HL-60/S4 treated with retinoic acid at 250 ng/mL for 4 days and 3 days (cell line): ENCODE measurements around the gene GBGT1.

Source experiments
- in situ Hi-C: fragments of 300-500 bp; cut with MboI; formaldehyde crosslinking; loops from 2 replicates; pipeline ENCODE4 v1.7.0; 2022; ENCODE audit warnings: low sequenced_read_pairs

The GBGT1 gene

DNA sequence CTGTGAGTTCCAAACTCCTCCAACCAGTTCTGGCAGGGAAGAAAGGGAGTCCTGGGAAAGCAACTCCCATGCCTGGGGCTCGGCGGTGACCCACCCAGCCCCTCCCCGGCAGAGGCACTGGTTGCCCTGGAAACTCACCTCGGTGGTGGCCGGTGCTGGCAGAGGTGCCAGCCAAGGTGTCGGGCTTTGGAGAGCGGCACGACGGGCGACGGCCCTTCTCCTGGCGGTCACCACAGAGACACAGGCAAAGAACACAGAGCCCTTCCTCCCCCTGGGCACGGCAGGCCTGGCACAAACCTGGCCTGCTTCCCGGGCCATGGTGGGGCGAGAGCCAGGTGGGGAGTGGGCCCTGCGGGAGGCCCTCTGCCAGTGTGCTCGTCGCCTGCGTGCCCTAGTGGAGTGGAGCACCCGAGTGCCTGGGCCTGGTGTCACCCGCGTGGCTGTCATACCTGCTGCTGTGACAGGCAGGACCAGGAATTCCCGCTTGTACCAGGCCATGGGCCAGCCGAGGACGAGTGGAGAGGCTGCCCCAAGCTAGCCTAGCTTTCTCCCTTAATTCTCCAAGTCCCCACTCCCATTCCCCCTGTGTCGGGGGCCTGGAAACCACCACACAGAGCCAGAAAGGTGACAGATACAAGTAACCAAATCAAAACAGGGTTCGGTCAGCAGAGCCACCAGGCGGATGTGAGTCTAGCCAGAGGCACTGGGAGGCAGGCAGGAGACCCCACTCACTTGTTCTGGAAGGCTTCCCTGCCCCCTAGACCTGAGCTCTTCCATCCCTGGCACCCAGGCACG, 34.5 kb downstream of the GBGT1 start:
- in situ Hi-C loops: no loop called here

DNA sequence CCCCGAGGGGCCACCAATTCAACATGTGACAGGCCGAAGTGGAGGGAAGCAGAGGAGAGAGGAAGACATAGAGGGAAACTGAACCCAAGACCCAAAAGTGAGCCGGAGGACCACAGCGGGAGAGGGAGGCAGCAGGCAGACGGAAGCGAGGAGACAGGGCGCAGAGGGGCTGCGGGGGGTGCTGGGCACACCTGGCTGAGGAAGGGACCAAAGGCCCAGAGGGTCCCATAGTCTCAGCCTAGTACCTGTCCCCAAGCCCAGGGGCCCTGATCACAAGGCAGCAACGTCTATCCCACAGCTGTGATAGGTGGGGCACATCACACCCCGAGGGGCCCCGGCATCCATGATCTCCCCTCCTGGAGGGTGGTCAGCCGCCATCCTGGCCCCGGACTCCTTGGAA, 35.6 kb downstream of the GBGT1 start:
- in situ Hi-C loops: no loop called here

DNA sequence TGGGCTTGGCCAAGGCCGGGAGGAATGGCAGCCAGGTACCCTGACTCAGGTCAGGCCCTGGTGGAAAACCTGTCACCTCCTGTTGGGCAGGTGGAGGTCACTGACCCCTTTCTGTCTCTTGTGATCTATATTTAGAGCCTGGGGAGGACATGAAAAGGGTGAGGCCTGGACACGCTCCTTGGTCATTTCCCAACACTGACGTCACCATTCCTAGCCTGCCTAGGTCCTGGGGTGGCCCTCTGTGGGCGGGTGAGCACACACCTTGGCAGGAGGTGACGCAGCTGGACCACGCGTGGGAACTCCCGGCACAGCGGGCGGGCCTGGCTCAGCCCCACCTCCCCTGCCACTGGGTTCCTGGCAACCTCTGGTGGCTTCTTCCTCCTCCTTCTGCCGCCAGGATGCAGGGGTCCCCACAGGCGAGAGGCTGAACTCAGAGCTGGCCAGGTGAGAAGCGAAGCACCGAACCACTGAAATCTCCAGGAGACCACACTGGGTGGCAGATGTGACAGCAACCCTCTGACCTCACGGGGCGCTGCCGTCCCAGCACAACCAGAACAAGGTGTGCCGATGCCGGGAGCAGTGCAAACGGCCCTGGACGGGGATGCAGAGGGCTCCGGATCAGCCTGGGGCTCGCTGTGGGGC, 36.3 kb downstream of the GBGT1 start:
- in situ Hi-C loops: no loop called here

DNA sequence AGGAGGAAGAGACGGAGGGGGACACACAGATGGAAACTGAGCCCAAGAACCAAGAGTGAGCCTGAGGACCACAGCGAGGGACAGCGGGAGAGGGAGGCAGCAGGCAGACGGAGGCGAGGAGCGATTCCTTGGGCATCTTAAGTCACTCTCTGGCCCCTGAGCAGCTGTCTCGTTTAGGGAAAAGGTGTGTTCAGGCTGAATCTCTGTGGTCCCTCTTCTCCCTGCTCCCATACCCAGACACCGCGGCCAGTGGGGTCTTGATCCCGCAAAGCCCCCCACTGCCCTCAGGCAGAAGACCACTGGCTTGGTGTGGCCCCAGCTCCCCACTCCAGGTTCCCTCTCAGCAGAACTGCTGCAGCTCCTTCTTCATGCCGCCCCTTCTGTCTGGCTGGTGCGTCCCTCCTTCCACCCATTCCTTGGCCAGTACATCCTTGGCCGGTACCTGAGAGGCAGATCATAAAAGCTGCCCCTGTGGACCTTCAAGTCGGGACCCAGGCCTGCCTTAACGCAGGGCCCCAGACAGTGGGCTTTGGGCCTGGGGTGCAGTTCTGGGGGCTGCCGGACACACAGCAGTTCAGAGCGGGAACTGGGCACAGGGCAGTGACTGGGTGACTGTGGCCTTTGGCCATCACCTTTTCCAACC, 36.9 kb downstream of the GBGT1 start:
- in situ Hi-C loops: no loop called here

DNA sequence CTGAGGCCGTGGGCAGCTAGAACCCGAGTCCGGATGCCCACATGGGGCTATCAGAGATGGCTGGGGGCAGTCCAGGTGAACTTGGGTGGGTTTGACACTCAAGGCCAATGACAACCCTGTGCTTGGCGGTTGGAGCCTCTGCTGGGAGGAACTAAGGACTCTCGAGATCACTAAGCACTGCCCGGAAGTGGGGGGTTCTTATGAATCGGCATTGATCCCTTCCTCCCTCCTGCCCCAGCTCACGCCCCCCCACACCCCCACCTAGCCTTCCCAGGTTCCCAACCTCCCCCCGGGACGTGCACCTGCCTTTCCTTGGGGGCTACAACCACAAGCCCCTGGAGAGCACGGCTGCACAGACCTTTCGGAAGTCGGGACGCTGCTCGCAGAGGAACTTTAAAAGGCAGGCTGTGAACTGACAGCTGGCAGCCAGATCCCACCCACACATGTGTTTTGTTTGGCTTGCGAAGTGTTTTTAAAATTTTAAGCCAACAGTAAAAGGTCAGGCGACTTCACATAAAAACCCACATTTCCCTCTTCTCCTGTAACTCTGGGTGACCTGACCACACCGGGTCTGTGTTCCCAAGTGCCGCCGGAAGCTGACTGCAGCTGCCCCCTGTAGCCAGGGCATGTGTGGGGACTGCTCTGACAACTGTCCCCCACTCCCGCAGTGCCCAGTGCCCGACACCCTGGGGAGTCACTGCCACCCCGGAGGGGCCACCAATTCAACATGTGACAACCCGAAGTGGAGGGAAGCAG, 37.6 kb downstream of the GBGT1 start:
- in situ Hi-C loops: no loop called here

DNA sequence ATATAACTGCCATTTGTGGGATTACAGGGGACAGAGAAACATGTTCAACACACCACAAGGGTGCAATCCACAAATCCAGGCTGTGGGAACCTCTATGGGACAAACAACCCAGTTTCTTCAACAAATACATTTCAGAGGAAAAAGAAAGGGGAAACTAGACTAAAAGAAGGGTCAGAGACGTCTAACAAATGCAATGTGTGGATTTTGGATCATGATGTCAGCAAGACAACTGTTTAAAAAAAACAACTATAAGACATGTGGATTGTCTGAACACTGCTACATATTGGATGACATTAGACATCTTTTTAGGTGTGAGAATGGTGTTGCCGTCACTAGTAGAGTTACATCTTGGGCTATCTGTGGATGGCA, 38.8 kb downstream of the GBGT1 start:
- in situ Hi-C loops: no loop called here

DNA sequence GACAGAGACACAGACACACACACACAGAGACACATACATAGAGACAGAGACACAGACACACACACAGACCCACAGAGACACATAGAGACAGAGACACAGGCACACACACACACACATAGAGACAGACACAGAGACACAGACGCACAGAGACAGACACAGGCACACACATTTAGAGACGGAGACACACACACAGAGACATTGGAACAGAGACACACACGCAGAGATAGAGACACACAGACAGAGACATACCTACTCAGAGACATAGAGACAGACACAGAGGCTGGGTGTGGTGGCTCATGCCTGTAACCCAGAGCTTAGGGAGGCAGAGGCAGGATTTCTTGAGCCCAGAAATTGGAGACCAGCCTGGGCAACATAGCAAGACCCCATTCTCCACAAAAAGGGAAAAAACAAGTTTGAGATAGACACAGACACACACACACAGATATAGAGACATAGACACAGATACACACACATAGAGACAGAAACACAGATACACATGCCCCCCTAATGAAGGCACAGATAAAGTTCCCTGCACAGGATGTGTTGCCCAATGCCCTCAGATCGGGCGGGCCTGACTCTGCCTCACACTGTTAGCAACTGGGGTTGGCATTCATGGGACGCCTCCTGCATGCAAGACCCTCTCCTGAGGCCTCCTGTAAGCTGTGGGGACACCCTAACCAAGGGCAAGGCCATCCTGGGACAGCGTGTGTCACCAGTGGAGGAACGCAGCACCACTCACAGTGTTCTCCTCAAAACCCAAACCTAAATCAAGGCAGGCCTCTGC, 39.4 kb downstream of the GBGT1 start:
- in situ Hi-C loops: no loop called here

DNA sequence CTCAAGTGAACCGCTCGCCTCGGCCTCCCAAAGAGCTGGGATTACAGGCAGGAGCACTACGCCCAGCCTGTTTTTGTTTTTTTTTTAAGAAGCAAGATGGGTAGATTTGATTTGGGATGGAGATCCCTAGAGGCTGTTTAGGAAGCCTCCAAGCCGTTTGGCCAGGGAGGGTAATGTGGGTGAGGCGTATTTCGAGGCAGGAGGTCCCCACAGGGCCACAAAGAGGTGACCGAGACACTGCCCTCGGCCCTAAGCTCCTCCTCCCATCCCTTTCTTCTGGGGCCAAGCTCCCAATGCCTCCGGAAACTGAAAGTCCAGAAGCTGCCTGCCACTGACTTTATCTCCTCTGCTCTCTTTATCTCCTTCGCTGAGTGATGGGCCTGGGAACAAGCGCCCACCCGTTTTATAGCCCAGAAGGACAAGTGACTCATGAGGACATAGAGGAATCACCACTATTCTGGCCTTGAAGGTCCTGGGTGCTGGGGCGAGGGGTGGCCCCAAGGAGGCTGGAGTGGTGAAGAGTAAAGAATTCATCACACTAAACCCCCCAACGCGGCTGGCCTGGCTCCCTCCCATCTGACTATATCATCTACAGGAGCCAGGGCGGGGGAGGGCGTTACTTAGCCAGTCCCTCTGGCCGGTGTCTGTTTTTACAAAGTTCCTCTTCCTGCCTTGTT, 40.6 kb downstream of the GBGT1 start:
- in situ Hi-C loops: no loop called here

DNA sequence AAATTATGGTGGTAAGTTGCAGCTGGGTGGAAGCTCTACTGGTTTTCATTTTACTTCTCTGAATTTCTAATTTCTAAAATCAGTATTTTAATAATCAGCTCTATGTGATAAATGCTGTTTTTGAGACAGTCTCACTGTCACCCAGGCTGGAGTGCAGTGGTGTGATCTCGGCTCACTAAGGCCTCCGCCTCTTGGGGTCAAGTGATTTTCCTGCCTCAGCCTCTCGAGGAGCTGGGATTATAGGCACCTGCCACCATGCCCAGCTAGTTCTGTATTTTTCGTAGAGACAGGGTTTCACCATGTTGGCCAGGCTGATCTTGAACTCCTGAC, 41.1 kb downstream of the GBGT1 start:
- in situ Hi-C loops: no loop called here

DNA sequence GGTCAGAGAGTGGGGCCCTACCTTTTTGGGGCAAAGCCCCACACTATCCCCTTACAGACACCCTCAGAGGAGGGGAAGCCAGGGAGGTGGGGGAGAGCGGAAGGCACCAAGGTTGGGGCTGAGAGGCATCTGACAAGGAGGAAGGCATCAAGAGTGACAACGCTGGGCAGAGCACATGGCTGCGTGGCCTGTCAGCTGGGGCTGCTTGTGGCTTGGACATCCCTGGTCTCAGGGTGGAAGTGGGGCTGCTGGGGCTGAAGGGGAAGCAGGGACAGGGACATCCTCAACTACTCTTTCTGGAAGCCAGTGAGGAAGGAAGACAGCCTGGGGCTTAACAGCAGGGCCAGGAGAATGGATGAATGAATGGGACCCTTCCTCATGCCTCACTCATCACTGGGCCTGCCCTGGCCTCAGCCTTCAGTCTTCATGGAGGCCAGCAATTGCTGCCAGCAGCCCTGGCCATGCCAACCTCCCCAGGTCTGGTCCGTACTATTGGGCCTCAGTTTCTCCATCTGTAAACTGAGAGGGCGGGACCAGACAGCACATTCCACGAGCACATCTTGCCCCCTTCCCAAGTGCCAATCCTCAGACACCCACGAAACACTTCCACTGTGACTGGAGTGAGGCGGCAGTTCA, 41.7 kb downstream of the GBGT1 start:
- in situ Hi-C loops: no loop called here

DNA sequence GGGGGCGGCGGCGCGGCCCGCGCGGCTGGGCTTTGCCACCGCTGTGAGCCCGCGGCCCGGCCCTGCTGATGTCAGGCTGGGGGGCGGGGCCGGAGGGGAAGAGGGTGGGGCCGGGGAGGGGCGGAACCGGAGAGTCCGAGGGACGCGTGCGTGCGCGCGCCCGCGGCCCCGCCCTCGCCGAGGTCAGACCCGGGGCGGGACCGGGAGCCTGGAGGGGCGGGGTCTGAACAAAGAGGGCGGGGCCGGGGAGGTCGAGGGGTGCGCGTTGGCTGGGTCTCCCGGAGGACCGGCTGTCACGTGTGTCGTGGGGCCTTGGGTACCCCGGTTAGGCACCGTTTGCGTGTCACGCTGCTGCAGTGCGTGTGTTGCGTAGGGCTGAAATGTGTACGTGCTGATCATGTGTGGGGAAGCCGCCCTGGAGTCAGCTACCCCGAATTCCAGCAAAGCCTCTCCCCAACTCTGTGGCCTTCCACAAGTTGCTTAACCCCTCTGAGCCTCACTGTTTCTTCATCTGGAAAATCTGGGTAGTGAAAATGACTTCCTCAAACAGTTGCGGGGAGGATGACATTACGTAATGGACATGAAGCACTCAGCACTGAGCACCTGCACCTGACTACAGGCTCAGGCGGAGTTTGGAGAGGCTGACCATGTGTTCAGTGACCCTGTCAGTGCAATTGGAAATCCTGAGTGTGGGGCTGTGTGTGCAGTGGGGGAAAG, 42.4 kb downstream of the GBGT1 start, which contains the start of gene RALGDS:
Gene RALGDS, minus strand, starts transcription at position 43 of the 717 bp plus-strand sequence. CDS start 86 bp downstream, outside the sequence.
- in situ Hi-C loops: no loop called here

DNA sequence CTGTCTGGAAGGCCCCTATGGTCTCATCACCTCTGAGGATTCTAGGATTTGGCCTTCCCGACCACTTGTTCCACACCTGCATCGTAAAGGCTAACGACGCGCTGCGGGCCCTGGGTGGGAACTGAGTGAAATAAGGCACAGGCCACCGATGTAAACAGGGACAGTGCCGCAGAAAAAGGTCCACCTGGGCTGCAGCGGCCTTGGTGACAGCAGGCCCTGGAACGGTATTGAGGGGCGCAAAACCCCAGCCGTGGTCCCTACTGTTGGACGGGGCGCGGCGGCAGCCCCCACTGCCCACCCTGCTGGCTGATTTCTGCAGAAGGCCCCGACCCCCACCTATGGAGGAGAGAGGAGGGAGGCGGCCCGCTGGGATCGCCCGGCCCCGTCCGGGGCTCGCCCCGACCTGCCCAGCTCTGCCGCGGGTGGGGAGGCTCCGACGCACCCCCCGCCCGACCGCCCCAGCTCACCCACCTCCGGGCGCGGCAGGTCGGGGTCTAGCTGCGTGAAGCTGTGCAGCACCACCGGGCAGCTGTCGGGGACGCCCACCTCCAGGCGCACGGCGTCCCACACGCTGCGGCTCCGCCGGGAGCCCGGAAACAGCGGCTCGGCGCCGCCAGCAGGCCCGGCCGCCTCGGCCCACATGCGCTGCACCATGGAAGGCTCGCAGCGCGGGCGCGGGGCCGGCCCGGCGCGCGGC, 43.1 kb downstream of the GBGT1 start:
- in situ Hi-C loops: no loop called here

DNA sequence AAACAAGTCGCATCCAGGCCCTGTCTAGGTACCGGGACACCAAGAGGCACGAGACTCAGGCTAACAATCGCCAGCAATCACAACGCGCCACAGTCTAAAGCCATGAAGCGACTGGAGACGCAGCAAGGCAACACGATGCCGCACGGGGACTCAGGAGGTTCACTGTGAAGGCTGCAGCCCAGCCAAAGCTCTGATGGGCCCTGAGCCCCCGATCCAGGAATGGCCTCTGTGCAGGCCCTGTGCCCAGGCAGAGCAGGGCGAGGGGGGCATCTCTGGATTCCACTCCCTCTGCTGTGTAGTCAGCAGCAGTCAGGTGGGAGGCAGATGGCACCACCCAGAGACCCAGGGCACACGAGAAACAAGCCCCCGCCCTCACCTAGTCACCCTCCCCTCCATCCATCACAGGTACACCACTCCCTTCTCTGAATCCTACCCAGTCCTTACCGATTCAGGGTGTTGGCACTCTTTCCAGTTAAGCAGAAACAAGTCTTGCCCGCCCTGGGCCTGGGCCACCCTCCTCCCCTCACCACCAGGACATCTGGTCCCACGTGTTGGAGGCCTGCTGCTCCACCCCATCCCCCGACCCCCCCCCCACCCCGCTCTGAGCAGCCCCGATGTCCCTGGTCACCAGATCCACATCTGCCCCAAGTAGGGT, 43.7 kb downstream of the GBGT1 start:
- in situ Hi-C loops: no loop called here

DNA sequence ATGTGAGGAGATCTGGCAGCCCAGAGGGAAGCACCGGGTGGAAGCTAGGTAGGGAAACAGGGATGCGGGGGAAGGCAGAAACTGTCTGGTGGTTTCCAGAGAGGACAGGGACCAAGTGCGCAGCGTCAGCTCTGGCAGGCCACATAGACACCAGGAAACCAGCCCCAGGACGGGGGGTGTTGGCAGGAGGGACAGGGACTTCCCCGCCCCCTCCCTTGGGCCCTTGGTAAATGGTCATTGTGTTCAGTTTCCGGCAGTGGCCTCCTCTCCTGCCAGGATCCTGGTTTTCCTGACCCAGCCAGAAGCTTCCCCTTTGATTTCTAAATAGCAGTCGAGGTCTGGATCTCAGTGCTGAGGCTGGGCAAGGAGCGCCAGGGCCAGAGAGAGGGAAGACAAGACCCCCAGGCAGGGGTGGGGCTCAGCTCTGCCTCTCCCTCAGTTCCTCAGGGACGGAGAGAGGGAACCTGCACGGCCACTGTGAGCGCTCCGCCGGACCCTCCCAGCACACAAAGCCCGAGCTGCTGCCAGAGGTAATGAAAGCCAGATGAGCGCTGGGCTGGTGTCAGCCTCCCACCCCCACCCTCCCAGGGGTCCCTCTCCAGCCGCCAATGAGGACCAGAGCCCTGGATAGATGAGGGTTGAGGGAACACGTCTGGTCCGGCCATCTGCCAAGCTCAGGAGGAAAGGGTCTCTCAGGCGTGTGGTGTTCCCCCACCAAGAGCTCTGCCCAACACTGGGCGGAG, 44.4 kb downstream of the GBGT1 start:
- in situ Hi-C loops: no loop called here

DNA sequence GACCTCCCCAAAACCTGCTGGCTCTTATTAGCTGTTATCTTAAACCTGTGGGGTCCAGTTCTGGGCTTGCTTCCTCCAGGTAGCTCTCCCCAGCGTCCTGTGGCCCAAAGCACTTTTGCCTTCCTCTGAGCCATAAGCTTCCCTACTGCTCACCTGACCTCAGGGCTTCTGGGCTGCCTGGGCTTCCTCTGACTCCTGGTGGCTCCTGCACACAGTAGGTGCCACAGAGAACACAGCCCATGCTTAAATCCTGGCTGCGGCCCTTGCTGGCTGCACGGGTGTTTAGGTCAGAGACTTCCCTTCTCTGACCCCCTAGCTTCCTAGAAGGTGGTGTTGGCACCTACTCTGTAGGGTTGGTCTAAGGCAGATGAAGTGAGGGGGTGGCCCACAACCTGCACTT, 45.1 kb downstream of the GBGT1 start:
- in situ Hi-C loops: no loop called here

DNA sequence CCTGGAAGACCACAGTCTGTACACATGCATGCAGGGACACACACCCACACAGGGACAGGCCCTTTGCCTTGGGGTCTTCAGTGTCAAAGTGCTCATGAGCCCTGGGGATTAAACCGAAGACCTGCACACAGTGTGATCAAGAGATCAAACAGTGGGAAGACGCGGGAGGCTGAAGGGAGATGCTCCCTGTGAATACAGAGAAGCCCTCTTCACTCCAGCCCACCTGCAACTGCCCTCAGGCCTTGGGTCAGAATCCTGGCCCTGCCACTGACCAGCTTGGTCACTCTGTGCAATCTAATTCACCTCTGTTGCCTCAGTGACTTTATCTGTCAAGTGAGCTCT, 45.6 kb downstream of the GBGT1 start:
- in situ Hi-C loops: no loop called here
